NCI-H146 treated with DMSO at 0.1 percent for 48 hours (cell line): Measurements from ENCODE around the gene GOLPH3L.
A peak's percentile ranks its signal among the peaks of the same experiment; 100 is the strongest.
"Not testable (repeated sequence)": the region's sequence is repeated elsewhere in the genome, so short reads cannot be mapped to it uniquely, and the experiment has no call there.

Source experiments
- DNase-seq: peaks from one replicate; lab custom pipeline; 2025; ENCODE audit not compliant: unreplicated experiment; lab: John Stamatoyannopoulos, UW

Gene GOLPH3L

DNA sequence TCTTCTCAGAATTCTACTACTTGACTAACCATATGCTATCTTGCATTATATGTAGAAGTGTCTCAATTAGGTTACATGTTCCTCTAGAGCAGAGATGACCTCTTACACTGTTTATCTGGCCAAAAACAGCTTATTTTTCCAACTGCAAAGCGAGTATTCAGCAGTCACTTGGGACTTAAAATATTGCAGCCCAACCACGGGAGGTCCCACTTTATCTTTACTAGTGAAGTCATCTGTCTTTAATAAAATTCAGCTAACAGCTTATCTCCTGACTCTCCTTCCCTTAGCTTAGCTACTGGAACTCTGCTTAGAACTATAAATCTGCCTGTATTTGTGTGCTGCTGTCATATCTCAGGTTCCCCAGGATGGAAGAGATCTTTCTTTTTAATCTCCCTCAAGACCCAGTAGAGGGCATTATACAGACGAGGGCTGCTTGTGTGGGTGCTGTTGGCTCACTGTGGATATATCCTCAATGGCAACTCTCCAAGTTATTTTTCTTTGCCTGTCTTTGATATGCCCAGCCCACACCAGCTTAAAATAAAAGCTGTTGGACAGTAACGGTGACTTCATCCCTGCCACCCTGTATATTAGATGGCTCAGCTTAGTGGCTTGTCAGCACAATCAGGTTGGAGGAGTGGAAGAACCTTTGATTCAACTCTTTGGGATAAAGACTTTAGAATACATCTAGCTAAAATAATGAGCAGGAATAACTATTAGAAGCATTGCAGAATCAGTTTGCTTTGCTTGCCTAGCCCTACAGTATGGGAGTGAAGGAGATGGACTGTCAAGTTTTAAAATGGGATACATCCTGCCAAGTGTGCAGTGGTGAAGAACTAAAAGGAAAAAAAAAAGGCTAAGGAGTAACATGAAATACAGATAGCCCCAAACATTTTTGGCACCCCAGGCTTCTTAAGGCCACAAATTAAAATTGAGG, 77.1 kb downstream of the GOLPH3L start:
- DNase-seq, result no peak

DNA sequence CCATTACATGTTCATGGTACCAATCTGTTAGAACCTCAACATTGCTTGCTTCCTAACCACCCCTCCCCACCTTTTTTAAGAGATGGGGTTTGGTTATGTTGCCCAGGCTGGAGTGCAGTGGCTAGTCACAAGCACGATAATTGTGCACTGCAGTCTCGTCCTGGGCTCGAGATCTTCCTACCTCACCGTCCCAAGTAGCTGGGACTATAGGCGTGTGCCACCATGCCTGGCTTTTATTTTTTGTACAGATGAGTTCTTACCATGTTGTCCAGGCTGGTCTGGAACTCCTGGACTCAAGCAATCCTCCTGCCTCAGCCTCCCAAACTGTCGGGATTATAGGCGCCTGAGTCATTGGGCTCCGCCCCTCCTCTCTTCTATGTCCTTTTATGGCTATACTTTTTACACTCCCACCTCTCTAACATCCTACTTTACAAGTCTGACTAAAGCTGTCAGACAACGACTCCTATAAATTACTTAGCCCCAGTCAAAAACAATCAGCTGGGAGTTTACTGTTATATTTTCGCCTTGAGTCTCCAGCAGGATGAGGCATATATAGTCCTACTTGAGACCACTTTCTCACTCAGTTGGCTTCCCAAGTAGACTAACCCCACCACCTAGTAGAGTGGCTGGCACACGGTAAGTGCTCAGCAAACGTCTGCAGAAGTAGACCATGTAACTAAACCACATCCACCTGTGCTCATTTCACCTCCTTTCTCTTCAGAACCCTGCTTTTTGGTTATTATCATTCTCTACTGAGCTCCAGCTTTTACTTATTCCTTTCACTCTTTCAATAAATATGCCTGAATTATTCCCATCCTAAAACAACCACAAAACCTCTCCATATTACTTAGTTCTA, 81.4 kb downstream of the GOLPH3L start:
- no peak for DNase-seq

DNA sequence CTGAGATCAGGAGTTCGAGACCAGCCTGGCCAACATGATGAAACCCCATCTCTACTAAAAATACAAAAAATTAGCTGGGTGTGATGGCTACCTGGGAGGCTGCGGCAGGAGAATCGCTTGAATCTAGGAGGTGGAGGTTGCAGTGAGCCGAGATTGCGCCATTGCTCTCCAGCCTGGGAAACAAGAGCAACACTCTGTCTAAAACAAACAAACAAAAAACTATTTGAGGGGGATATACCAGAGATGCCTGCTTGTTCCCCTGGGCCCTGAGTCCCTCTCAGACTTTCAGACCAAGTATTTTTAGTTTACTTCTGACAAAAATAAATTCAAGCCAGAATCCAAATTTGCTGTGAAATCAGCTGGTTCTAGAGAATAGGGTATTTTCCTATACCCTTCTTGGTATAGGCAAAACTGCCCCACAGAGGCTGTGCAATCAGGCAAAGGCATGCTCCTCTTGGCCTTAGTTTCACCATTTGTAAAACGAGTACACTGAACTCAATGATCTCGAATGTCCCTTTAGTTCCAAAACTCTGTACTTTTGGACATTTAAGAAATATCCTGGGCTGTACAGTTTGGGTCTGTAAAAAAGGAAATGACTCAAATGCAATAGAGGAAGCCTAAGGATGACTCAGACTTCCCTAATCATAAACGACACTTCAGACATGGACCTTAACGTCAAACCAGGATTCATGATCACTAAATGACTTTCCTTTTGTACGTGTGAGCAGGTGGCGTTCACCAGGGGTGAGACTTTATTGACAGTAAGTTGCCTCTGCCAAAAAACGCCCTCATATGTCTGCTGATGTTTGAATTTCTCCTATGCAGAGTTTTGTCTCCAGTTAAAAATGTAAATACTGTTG, 83.7 kb downstream of the GOLPH3L start:
- DNase-seq, result peak; percentile 68

DNA sequence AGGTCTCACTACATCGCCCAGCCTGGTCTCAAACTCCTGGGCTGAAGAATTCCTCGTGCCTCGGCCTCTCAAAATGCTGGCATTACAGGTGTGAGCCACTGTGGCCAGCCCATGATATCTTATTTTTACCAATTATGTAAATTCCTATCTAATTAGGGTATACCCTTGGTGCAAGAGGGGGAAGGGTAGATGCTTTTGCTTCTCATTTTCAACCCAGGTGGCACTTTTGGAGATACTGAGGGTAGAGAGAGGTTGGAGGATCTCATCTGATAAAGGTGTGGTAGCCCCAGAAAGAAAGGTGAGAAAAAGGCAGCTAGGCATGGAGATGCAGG, 85.0 kb downstream of the GOLPH3L start:
- no peak for DNase-seq

DNA sequence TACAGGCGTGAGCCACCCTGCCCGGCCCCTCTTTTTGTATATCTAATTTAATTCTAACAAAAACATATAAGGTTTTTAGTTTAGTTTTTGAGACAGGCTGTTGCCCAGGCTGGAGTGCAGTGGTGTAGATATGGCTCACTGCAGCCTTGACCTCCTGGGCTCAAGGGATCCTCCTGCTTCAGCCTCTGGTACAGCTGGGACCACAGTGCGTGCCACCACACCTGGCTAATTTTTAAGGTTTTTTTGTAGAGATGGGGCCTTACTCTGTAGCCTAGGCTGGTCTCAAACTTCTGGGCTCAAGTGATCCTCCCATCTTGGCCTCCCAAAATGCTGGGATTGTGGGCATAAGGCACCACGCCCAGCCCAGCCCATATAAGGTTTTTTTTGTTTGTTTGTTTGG, 86.4 kb downstream of the GOLPH3L start:
- no peak for DNase-seq

DNA sequence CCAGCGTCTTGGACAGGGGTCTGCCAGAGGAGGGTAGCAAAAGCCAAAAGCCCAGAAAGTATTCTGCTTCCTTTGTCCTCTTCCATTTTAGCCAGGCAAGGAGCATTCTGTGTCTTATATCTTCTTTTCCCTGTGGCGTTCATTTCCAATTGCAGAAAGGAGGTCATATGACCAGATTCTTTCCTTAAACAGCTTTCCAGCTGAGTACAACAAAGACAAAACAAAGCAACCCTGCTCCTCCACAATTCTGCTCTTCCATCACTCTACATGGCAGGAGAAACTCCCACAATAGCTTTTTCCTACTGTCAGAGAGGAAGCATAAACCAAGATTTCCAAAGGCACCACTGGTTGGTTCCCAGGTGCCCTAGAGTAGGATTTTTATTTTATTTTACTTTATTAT, 87.2 kb downstream of the GOLPH3L start:
- no peak for DNase-seq

DNA sequence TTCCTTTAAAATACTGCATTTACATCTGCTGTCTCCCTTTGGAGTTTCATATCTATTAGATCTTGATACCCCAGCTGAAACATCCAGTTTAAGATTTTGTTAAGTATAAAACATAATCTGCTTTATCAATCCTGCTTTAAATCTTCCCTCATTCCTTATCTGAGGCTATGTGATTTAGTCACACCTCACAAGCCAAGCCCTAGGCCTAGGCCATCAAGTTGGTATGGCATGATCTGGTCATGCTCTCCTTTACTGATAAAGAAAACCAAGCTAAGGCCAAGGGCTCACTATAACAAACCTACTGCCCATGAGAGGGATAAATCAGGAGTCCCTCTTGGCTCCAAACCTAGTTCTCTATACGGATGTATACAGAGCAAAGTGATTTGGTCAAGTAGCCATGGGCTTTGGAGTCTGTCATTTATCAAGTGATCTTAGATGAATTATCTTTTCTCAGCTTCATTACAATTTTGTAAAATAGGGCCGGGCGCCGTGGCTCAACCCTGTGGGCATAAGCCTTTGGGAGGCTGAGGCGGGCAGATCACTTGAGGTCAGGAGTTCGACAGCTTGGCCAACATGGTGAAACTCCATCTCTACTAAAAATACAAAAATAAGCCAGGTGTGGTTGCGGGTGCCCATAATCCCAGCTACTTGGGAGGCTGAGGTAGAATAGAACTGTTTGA, 90.4 kb downstream of the GOLPH3L start:
- no peak for DNase-seq

DNA sequence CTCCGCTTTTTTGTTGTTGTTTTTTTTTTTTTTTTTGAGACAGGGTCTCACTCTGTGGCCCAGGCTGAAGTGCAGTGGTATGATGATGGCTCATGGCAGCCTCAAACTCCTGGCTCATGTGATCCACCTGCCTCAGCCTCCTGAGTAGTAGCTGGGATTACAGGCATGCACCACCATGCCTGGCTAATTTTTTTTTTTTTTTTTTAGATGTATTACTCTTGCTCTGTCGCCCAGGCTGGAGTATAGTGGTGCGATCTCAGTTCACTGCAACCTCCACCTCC, 91.6 kb downstream of the GOLPH3L start:
- not testable (repeated sequence) for DNase-seq

DNA sequence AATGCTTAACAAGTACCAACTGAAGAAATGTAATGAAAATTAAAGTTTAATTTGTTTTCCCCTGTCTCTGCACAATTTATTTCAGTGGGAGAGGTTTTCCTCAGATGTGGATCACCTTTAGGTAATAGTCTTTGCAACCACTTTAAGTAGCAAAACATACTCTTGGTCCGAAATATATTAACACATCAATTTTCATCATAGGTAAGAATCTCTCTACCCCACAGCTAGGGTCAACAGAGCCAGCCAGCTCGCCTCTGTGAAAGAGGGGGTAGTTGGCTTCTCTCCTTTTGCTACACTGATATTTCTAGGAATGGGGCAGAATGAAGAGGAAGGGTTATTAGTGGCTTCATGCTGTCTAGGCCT, 92.7 kb downstream of the GOLPH3L start:
- DNase-seq, result no peak

DNA sequence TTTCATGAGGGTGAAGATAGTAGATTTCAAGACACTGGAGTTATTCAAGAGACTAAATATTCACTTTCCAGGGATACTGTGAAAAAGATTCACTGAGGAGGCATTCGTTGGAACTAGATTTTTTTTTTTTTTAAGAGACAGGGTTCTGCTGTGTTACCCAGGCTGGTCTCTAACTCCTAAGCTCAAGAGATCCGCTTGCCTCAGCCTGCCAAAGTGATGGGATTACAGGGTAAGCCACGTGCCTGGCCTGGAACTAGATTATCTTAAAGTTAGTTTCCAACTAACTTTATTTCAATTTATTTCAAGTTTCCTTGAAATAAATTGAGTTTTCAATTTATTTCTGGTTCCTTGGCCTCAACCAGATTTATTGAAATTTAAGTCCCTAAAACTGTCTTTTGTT, 93.2 kb downstream of the GOLPH3L start:
- DNase-seq, result no peak

DNA sequence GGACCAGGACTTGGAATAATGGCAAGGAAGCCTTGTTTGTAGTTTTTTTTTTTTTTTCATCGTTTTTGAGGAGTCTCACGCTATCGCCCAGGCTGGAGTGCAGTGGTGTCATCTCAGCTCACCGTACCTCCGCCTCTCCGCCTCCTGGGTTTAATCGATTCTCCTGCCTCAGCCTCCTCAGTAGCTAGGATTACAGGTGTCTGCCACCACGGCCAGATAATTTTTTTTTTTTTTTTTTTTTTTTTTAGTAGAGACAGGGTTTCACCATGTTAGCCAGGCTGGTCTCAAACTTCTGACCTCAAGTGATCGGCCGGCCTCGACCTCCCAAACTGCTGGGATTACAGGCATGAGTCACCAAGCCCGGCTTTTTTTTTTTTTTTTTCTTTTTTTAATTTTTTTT, 94.6 kb downstream of the GOLPH3L start:
- DNase-seq, result not testable (repeated sequence)

DNA sequence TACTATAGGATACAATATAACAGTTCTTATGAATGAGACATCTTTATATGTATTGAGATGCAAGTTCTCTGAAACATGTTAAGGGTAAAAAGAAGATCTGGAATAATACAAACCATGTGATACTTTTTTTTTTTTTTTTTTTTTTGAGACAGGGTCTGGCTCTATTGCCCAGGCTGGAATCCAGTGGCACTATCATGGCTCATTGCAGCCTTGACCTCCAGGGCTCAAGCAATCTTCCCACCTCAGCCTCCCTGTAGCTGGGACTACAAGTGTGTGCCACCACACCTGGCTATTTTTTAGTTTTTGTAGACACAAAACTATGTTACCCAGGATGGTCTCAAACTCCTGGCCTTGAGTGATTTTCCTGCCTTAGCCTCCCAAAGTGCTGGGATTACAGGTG, 95.4 kb downstream of the GOLPH3L start:
- DNase-seq, result no peak

DNA sequence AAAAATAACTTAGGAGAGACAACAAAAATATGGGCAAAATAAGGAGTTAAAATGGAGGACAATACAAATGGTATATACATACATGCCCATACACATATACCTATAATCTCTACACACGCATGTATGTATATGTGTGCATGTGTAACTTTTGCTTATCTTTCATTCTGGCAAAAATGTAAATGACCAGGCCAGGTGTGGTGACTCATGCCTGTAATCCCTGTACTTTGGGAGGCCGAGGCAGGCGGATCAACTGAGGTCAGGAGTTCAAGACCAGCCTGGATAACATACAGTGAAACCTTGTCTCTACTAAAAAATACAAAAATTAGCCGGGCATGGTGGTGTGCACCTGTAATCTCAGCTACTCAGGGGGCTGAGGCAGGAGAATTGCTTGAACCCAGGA, 98.6 kb downstream of the GOLPH3L start:
- not testable (repeated sequence) for DNase-seq

DNA sequence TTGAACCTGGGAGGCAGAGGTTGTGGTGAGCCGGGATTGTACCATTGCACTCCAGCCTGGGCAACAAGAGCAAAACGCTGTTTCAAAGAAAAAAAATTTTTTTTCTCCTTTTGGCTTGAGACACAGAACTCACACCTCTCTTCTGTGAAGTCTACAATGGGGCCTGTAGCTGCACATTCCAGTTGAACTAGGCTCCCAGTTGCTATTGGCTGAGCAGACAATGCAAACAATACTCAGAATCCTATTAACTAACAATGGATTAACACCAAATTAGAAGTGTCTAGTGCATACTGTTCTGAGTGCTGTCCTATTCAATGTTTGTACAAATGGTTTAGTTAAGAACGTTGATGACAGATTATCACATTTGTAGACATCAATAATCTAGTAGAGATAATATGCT, 100.0 kb downstream of the GOLPH3L start:
- no peak for DNase-seq
